GM10266 (cell line): ENCODE measurements around the gene GSK3B.

Source experiments
- DNase-seq: peaks from one replicate; pipeline ENCODE4 v3.0.0; 2012; ENCODE audit errors: extremely low spot score
- CTCF ChIP-seq: IDR thresholded peaks from 2 replicates; pipeline ENCODE4 v1.5.1; 2012; ENCODE audit warnings: mild to moderate bottlenecking, low read depth; ENCODE audit not compliant: control insufficient read depth, insufficient read depth; ENCODE audit errors: missing control alignments

GSK3B gene

GRCh38 chr3:119883461-119884160 is 210.6 kb downstream of the GSK3B start:
- DNase-seq: no peak
- no peak for TF ChIP-seq CTCF

- no peak for DNase-seq
- TF ChIP-seq CTCF: no peak
These were observed 213.3 kb downstream of the GSK3B start for GRCh38 chr3:119880966-119881365.

- TF ChIP-seq CTCF: no peak
- no peak for DNase-seq
These were observed 220.6 kb downstream of the GSK3B start for GRCh38 chr3:119873646-119874045.

- no peak for TF ChIP-seq CTCF
- no peak for DNase-seq
These were observed 221.5 kb downstream of the GSK3B start for GRCh38 chr3:119872773-119873172.

GRCh38 chr3:119871571-119871970 is 222.7 kb downstream of the GSK3B start:
- no peak for TF ChIP-seq CTCF
- no peak for DNase-seq

GRCh38 chr3:119870512-119870911 is 223.7 kb downstream of the GSK3B start:
- DNase-seq: no peak
- TF ChIP-seq CTCF: no peak

GRCh38 chr3:119864476-119864875 is 229.8 kb downstream of the GSK3B start:
- TF ChIP-seq CTCF: no peak
- DNase-seq: no peak
